Esophagus squamous epithelium (tissue), 4 donors: ENCODE measurements around the gene DLEC1.

Experiments
- POLR2A ChIP-seq, 4 donors: fragments of 450-650 bp; IDR thresholded peaks; one replicate each; pipeline ENCODE4 v1.6.1; 2017; ENCODE audit warnings: antibody characterized with exemption in 4 of 4, mild to moderate bottlenecking in 4 of 4, moderate library complexity in 3 of 4
- TF ChIP-seq, protein P1 (sequence below), 6 experiments: fragments of 450-650 bp in 4 of 6; fragments of 200-600 bp in 2 of 6; sonication (generic) in 2 of 6; IDR thresholded peaks; one replicate each; pipeline ENCODE4 v1.5.1; 2016 to 2019; ENCODE audit warnings: antibody characterized with exemption in 6 of 6, mild to moderate bottlenecking in 4 of 6, moderate library complexity in 4 of 6

DNA sequence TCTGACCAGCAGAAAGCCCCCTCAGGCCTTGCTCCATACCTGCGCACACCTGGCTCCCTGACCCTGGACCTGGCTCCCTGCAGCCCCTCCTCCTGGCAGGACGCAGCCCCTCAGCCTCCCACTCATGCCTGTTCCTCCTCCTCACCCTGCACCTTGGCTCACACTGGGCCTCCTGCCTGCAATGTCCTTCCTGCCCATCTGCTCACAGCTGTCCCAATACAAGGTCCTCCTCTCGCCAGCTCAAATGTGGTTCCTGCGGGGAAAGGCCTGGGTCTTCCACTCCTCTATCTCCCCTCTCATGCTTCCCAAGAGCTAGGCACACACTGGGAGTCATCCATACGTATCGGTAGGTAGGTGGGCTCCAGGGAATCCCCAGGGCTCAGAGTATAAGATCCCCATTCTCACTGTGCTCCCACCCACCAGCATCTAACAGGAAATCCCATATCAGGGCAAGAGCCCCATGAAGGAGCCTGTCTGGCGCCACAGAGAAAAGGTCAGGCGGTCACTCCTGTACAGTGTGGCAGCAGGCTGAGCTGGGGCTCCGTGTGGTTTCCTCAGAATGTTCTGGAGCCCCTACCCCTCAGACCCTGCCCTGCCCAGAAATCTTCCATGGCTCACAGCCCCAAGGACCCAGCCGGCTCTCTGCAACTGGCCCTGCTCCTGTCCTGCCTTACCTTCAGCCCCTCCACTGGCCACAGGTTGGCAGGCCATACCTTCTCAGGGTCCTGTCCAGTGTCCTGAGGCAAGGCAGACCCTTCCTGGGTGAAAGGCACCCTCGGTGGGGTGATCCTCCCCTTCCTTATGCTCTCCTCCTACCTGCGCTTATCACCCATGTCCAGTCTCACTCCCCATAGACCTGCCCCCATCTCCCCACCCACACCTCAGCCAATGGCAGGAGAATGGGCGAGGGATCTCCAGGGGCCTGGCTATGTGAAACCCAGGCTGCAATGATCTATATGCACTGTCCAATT is 20.4 kb upstream of the DLEC1 start:
- TF ChIP-seq, protein P1, sequence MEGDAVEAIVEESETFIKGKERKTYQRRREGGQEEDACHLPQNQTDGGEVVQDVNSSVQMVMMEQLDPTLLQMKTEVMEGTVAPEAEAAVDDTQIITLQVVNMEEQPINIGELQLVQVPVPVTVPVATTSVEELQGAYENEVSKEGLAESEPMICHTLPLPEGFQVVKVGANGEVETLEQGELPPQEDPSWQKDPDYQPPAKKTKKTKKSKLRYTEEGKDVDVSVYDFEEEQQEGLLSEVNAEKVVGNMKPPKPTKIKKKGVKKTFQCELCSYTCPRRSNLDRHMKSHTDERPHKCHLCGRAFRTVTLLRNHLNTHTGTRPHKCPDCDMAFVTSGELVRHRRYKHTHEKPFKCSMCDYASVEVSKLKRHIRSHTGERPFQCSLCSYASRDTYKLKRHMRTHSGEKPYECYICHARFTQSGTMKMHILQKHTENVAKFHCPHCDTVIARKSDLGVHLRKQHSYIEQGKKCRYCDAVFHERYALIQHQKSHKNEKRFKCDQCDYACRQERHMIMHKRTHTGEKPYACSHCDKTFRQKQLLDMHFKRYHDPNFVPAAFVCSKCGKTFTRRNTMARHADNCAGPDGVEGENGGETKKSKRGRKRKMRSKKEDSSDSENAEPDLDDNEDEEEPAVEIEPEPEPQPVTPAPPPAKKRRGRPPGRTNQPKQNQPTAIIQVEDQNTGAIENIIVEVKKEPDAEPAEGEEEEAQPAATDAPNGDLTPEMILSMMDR (IDR thresholded peaks at IDR 0.05): no peak
- no peak for TF ChIP-seq POLR2A (IDR thresholded peaks at IDR 0.05)
